HG02798 (cell line): Measurements from ENCODE around the gene PRMT7.

ENCODE experiments used
- ATAC-seq: cut with Tn5 transposase; IDR thresholded peaks from one replicate; pipeline ENCODE4 v1.9.1; 2021; ENCODE audit warnings: mild to moderate bottlenecking; ENCODE audit not compliant: unreplicated experiment, poor library complexity

The PRMT7 gene

GRCh38 chr16:68361485-68361884 lies 50.7 kb downstream of the PRMT7 start:
- no peak for ATAC-seq

GRCh38 chr16:68362262-68362913 lies 51.6 kb downstream of the PRMT7 start:
- ATAC-seq, result no peak

- no peak for ATAC-seq
These were observed 52.3 kb downstream of the PRMT7 start for GRCh38 chr16:68362947-68363657.

- no peak for ATAC-seq
These were observed 53.1 kb downstream of the PRMT7 start for GRCh38 chr16:68363658-68364521.

- no peak for ATAC-seq
These were observed 53.8 kb downstream of the PRMT7 start for GRCh38 chr16:68364561-68364998.

- no peak for ATAC-seq
These were observed 54.5 kb downstream of the PRMT7 start for GRCh38 chr16:68365167-68365817.

GRCh38 chr16:68366062-68366461 lies 55.2 kb downstream of the PRMT7 start:
- ATAC-seq, result no peak

GRCh38 chr16:68367030-68367429 lies 56.2 kb downstream of the PRMT7 start:
- no peak for ATAC-seq

- no peak for ATAC-seq
These were observed 56.6 kb downstream of the PRMT7 start for GRCh38 chr16:68367440-68367839.

GRCh38 chr16:68367891-68368290 lies 57.1 kb downstream of the PRMT7 start:
- ATAC-seq, result no peak

- ATAC-seq, result peak; percentile 35
These were observed 57.6 kb downstream of the PRMT7 start for GRCh38 chr16:68368301-68368888.

- ATAC-seq, result no peak
These were observed 58.3 kb downstream of the PRMT7 start for GRCh38 chr16:68369168-68369567.

- peak; percentile 69 for ATAC-seq
These were observed 59.1 kb downstream of the PRMT7 start for GRCh38 chr16:68369697-68370580.

- no peak for ATAC-seq
These were observed 59.9 kb downstream of the PRMT7 start for GRCh38 chr16:68370581-68371275.

- no peak for ATAC-seq
These were observed 60.4 kb downstream of the PRMT7 start for GRCh38 chr16:68371276-68371651.

GRCh38 chr16:68371706-68372380 lies 61.0 kb downstream of the PRMT7 start:
- ATAC-seq, result no peak

- ATAC-seq, result no peak
These were observed 61.5 kb downstream of the PRMT7 start for GRCh38 chr16:68372381-68372720.

GRCh38 chr16:68372806-68373205 lies 62.0 kb downstream of the PRMT7 start:
- ATAC-seq, result no peak
